ENCODE results near the gene NR3C2. TPM values are rescaled to one million over a fixed set of nuclear protein-coding genes. Genes with fewer than 3 reads are reported as not detected.

The NR3C2 gene
- total RNA-seq, 2 donors from 2014 or later, result 7.1 to 7.8 TPM

GRCh38 chr4:148292686-148293085, 149.5 kb downstream of the NR3C2 start:
- Mint-ChIP-seq H3K9me3 (no peaks in the 10 kb centered on the region), H3K36me3 (ENCODE audit: low read depth) (no peaks in the 10 kb centered on the region), H3K27me3 (no peaks in the 10 kb centered on the region), H3K4me3 (no peak overlapping the region), H3K27ac (no peak overlapping the region), H3K4me1 (peaks cover 6% of the 10 kb centered on the region)
- no peak for ATAC-seq (replicated peaks)

- no peak for ATAC-seq (replicated peaks)
- no peaks in the 10 kb centered on the region for H3K9me3 Mint-ChIP-seq
- H3K4me3 Mint-ChIP-seq, result no peak overlapping the region
- H3K27me3 Mint-ChIP-seq, result no peaks in the 10 kb centered on the region
- no peaks in the 10 kb centered on the region for H3K4me1 Mint-ChIP-seq
- no peaks in the 10 kb centered on the region for H3K36me3 Mint-ChIP-seq (ENCODE audit: low read depth)
- no peak overlapping the region for H3K27ac Mint-ChIP-seq
Measured at GRCh38 chr4:148289740-148290139, 152.5 kb downstream of the NR3C2 start.

- Mint-ChIP-seq H3K36me3 (ENCODE audit: low read depth) (no peaks in the 10 kb centered on the region), H3K4me3 (no peak overlapping the region), H3K27ac (no peak overlapping the region)
Measured at GRCh38 chr4:148288448-148288847, 153.8 kb downstream of the NR3C2 start.

GRCh38 chr4:148287111-148287510, 155.1 kb downstream of the NR3C2 start:
- ATAC-seq (replicated peaks), result no peak
- H3K36me3 Mint-ChIP-seq (ENCODE audit: low read depth), result no peaks in the 10 kb centered on the region
- H3K4me3 Mint-ChIP-seq, result no peak overlapping the region
- H3K4me1 Mint-ChIP-seq, result peaks cover 7% of the 10 kb centered on the region
- H3K27me3 Mint-ChIP-seq, result no peaks in the 10 kb centered on the region
- H3K9me3 Mint-ChIP-seq, result no peaks in the 10 kb centered on the region
- H3K27ac Mint-ChIP-seq, result no peak overlapping the region

More at GRCh38 chr4:148288448-148288847, 153.8 kb downstream of the NR3C2 start:
- no peaks in the 10 kb centered on the region for H3K9me3 Mint-ChIP-seq
- no peak for ATAC-seq (replicated peaks)
- H3K4me1 Mint-ChIP-seq, result no peaks in the 10 kb centered on the region
- no peaks in the 10 kb centered on the region for H3K27me3 Mint-ChIP-seq

GRCh38 chr4:148286012-148286411, 156.2 kb downstream of the NR3C2 start:
- Mint-ChIP-seq H3K27me3 (no peaks in the 10 kb centered on the region), H3K36me3 (ENCODE audit: low read depth) (no peaks in the 10 kb centered on the region), H3K27ac (no peak overlapping the region), H3K4me3 (no peak overlapping the region), H3K9me3 (no peaks in the 10 kb centered on the region), H3K4me1 (peaks cover 7% of the 10 kb centered on the region)
- no peak for ATAC-seq (replicated peaks)

GRCh38 chr4:148283665-148284064, 158.5 kb downstream of the NR3C2 start:
- H3K4me1 Mint-ChIP-seq, result peaks cover 7% of the 10 kb centered on the region
- no peaks in the 10 kb centered on the region for H3K36me3 Mint-ChIP-seq (ENCODE audit: low read depth)
- no peaks in the 10 kb centered on the region for H3K27me3 Mint-ChIP-seq
- no peak overlapping the region for H3K27ac Mint-ChIP-seq
- no peaks in the 10 kb centered on the region for H3K9me3 Mint-ChIP-seq
- H3K4me3 Mint-ChIP-seq, result no peak overlapping the region
- ATAC-seq (replicated peaks), result no peak

GRCh38 chr4:148278310-148278709, 163.9 kb downstream of the NR3C2 start:
- no peak for ATAC-seq (replicated peaks)
- H3K9me3 Mint-ChIP-seq, result no peaks in the 10 kb centered on the region
- H3K4me1 Mint-ChIP-seq, result peaks cover 14% of the 10 kb centered on the region

GRCh38 chr4:148275266-148275665, 166.9 kb downstream of the NR3C2 start:
- no peak for ATAC-seq (replicated peaks)
- H3K27ac Mint-ChIP-seq, result no peak overlapping the region
- H3K4me1 Mint-ChIP-seq, result peaks cover 7% of the 10 kb centered on the region

More at GRCh38 chr4:148278310-148278709, 163.9 kb downstream of the NR3C2 start:
- Mint-ChIP-seq H3K4me3 (no peak overlapping the region), H3K27me3 (no peaks in the 10 kb centered on the region), H3K36me3 (ENCODE audit: low read depth) (no peaks in the 10 kb centered on the region), H3K27ac (no peak overlapping the region)

GRCh38 chr4:148273501-148273986, 168.7 kb downstream of the NR3C2 start:
- no peaks in the 10 kb centered on the region for H3K36me3 Mint-ChIP-seq (ENCODE audit: low read depth)
- H3K4me1 Mint-ChIP-seq, result peaks cover 7% of the 10 kb centered on the region
- no peaks in the 10 kb centered on the region for H3K27me3 Mint-ChIP-seq
- no peaks in the 10 kb centered on the region for H3K9me3 Mint-ChIP-seq
- no peak for ATAC-seq (replicated peaks)
- H3K4me3 Mint-ChIP-seq, result no peak overlapping the region
- H3K27ac Mint-ChIP-seq, result no peak overlapping the region

More at GRCh38 chr4:148275266-148275665, 166.9 kb downstream of the NR3C2 start:
- Mint-ChIP-seq H3K4me3 (no peak overlapping the region), H3K9me3 (no peaks in the 10 kb centered on the region), H3K36me3 (ENCODE audit: low read depth) (no peaks in the 10 kb centered on the region), H3K27me3 (no peaks in the 10 kb centered on the region)

GRCh38 chr4:148271166-148271565, 171.0 kb downstream of the NR3C2 start:
- Mint-ChIP-seq H3K9me3 (no peaks in the 10 kb centered on the region), H3K36me3 (ENCODE audit: low read depth) (no peaks in the 10 kb centered on the region), H3K27ac (no peak overlapping the region), H3K4me1 (peaks cover 7% of the 10 kb centered on the region), H3K27me3 (no peaks in the 10 kb centered on the region), H3K4me3 (no peak overlapping the region)
- ATAC-seq (replicated peaks), result no peak

- no peaks in the 10 kb centered on the region for H3K36me3 Mint-ChIP-seq (ENCODE audit: low read depth)
- H3K9me3 Mint-ChIP-seq, result no peaks in the 10 kb centered on the region
- no peaks in the 10 kb centered on the region for H3K27me3 Mint-ChIP-seq
- H3K27ac Mint-ChIP-seq, result no peak overlapping the region
- peaks cover 7% of the 10 kb centered on the region for H3K4me1 Mint-ChIP-seq
- H3K4me3 Mint-ChIP-seq, result no peak overlapping the region
- no peak for ATAC-seq (replicated peaks)
Measured at GRCh38 chr4:148270630-148271029, 171.6 kb downstream of the NR3C2 start.

- H3K27me3 Mint-ChIP-seq, result no peaks in the 10 kb centered on the region
- H3K27ac Mint-ChIP-seq, result no peak overlapping the region
- H3K9me3 Mint-ChIP-seq, result peaks cover under 1% of the 10 kb centered on the region
- peaks cover 4% of the 10 kb centered on the region for H3K4me1 Mint-ChIP-seq
- no peak overlapping the region for H3K4me3 Mint-ChIP-seq
- no peak for ATAC-seq (replicated peaks)
- no peaks in the 10 kb centered on the region for H3K36me3 Mint-ChIP-seq (ENCODE audit: low read depth)
Measured at GRCh38 chr4:148268835-148269234, 173.4 kb downstream of the NR3C2 start.

GRCh38 chr4:148266921-148267320, 175.3 kb downstream of the NR3C2 start:
- Mint-ChIP-seq H3K36me3 (ENCODE audit: low read depth) (no peaks in the 10 kb centered on the region), H3K4me3 (no peak overlapping the region)

GRCh38 chr4:148266240-148266639, 176.0 kb downstream of the NR3C2 start:
- Mint-ChIP-seq H3K4me1 (peaks cover 4% of the 10 kb centered on the region), H3K4me3 (no peak overlapping the region), H3K27ac (no peak overlapping the region), H3K27me3 (no peaks in the 10 kb centered on the region), H3K36me3 (ENCODE audit: low read depth) (no peaks in the 10 kb centered on the region), H3K9me3 (peaks cover 7% of the 10 kb centered on the region)
- ATAC-seq (replicated peaks), result no peak

More at GRCh38 chr4:148266921-148267320, 175.3 kb downstream of the NR3C2 start:
- Mint-ChIP-seq H3K4me1 (peaks cover 4% of the 10 kb centered on the region), H3K27me3 (no peaks in the 10 kb centered on the region), H3K27ac (no peak overlapping the region), H3K9me3 (peaks cover 7% of the 10 kb centered on the region)
- no peak for ATAC-seq (replicated peaks)

- no peak for ATAC-seq (replicated peaks)
- H3K4me1 Mint-ChIP-seq, result peaks cover 4% of the 10 kb centered on the region
- H3K4me3 Mint-ChIP-seq, result no peak overlapping the region
- no peaks in the 10 kb centered on the region for H3K36me3 Mint-ChIP-seq (ENCODE audit: low read depth)
- no peaks in the 10 kb centered on the region for H3K27me3 Mint-ChIP-seq
- H3K9me3 Mint-ChIP-seq, result peaks cover 7% of the 10 kb centered on the region
- H3K27ac Mint-ChIP-seq, result no peak overlapping the region
Measured at GRCh38 chr4:148265627-148266026, 176.6 kb downstream of the NR3C2 start.

GRCh38 chr4:148263802-148264201, 178.4 kb downstream of the NR3C2 start:
- no peak overlapping the region for H3K27ac Mint-ChIP-seq
- H3K27me3 Mint-ChIP-seq, result no peaks in the 10 kb centered on the region
- no peaks in the 10 kb centered on the region for H3K36me3 Mint-ChIP-seq (ENCODE audit: low read depth)
- peaks cover 7% of the 10 kb centered on the region for H3K9me3 Mint-ChIP-seq
- peaks cover 4% of the 10 kb centered on the region for H3K4me1 Mint-ChIP-seq
- no peak for ATAC-seq (replicated peaks)
- H3K4me3 Mint-ChIP-seq, result no peak overlapping the region

Measured in activated T-helper 17 cell treated with anti-CD3 and anti-CD28 coated beads, Interleukin-2, amount 50 U/mL, for 72 hours (primary cell).